Neural progenitor cell (in vitro differentiated cells): Measurements from ENCODE around the gene IDI2.

Experiments used
- CTCF ChIP-seq: fragments of 200-600 bp; sonication (generic); IDR thresholded peaks from 2 replicates; pipeline ENCODE4 v1.5.1; 2017; ENCODE audit warnings: antibody characterized with exemption, mild to moderate bottlenecking
- EZH2 ChIP-seq: fragments of 200-600 bp; sonication (generic); IDR thresholded peaks from 2 replicates; pipeline ENCODE4 v1.6.1; 2017; ENCODE audit warnings: antibody characterized with exemption, mild to moderate bottlenecking, moderate library complexity
- EZH2phosphoT487 ChIP-seq: fragments of 200-600 bp; sonication (generic); IDR thresholded peaks from 2 replicates; pipeline ENCODE4 v1.6.1; 2017; ENCODE audit warnings: antibody characterized with exemption

- TF ChIP-seq CTCF = no peak
- TF ChIP-seq EZH2 = no peak
- TF ChIP-seq EZH2phosphoT487 = no peak
Measured at GRCh38 chr10:986881-987619, 38.6 kb downstream of the IDI2 start.
